Osteocyte (in vitro differentiated cells): ENCODE measurements around the gene LRRC28. TPM values are rescaled to one million over a fixed set of nuclear protein-coding genes. Genes with fewer than 3 reads are reported as not detected.

Source experiments
- DNase-seq: peaks from one replicate; pipeline ENCODE4 v3.0.0; 2021; ENCODE audit warnings: mixed read lengths; ENCODE audit not compliant: unreplicated experiment; ENCODE audit errors: extremely low spot score
- H3K27ac Mint-ChIP-seq: one replicate; pipeline ENCODE4 v1.8.0; 2021; ENCODE audit warnings: mild to moderate bottlenecking, mixed read lengths; ENCODE audit not compliant: unreplicated experiment
- H3K27me3 Mint-ChIP-seq: one replicate; pipeline ENCODE4 v1.8.0; 2021; ENCODE audit warnings: mixed read lengths; ENCODE audit not compliant: unreplicated experiment
- H3K36me3 Mint-ChIP-seq: one replicate; pipeline ENCODE4 v1.8.0; 2021; ENCODE audit warnings: mixed read lengths; ENCODE audit not compliant: unreplicated experiment
- H3K4me1 Mint-ChIP-seq: one replicate; pipeline ENCODE4 v1.8.0; 2021; ENCODE audit warnings: mixed read lengths; ENCODE audit not compliant: unreplicated experiment
- H3K4me3 Mint-ChIP-seq: one replicate; pipeline ENCODE4 v1.8.0; 2021; ENCODE audit warnings: mild to moderate bottlenecking, moderate library complexity, mixed read lengths; ENCODE audit not compliant: unreplicated experiment
- H3K9me3 Mint-ChIP-seq: one replicate; pipeline ENCODE4 v1.8.0; 2021; ENCODE audit warnings: mixed read lengths; ENCODE audit not compliant: unreplicated experiment
- CTCF ChIP-seq: fragments of 200-600 bp; sonication (generic); IDR thresholded peaks from 2 replicates; pipeline ENCODE4 v1.5.0; 2021; ENCODE audit warnings: antibody characterized with exemption, mild to moderate bottlenecking, moderate library complexity
- long read RNA-seq: library from polyadenylated mRNA; unstranded; transcript quantifications from one replicate; pipeline ENCODE4 v2.0.0, GENCODE V29; 2021
- total RNA-seq: library from RNA; stranded (reverse); gene quantifications from 2 replicates; pipeline ENCODE4 v1.2.1, GENCODE V29; 2021

Gene LRRC28
- 27.4 and 27.6 TPM in 2 replicates for total RNA-seq
- long read RNA-seq, full-length matches to known transcripts, result 50 of 86 reads
- long read RNA-seq, partial matches to known transcripts, result 7 of 86 reads
- long read RNA-seq, other reads (novel, unspliced or antisense), result 29 of 86 reads

- peak; percentile 99 for DNase-seq
- no peaks in the 10 kb centered on the region for H3K27me3 Mint-ChIP-seq
- peak within 1 kb of the TSS; percentile 96 for H3K27ac Mint-ChIP-seq
- peaks cover 6% of the 10 kb centered on the region for H3K36me3 Mint-ChIP-seq
- H3K4me3 Mint-ChIP-seq, result peak within 1 kb of the TSS; percentile 79
- H3K9me3 Mint-ChIP-seq, result no peaks in the 10 kb centered on the region
- peaks cover 39% of the 10 kb centered on the region for H3K4me1 Mint-ChIP-seq
- TF ChIP-seq CTCF, result no peak
Measured at GRCh38 chr15:99250857-99251841, at the start of gene LRRC28. TSS of gene LRRC28 (plus strand) at chr15:99251481. CDS start at chr15:99255958, 4,477 bp downstream.

- Mint-ChIP-seq H3K4me3 (no peak overlapping the region), H3K4me1 (no peaks in the 10 kb centered on the region), H3K9me3 (peaks cover 13% of the 10 kb centered on the region), H3K27ac (no peak overlapping the region), H3K27me3 (no peaks in the 10 kb centered on the region), H3K36me3 (peaks cover 34% of the 10 kb centered on the region)
- DNase-seq, result no peak
- TF ChIP-seq CTCF, result no peak
Measured at GRCh38 chr15:99202176-99202552, 49.1 kb upstream of the LRRC28 start.

GRCh38 chr15:99207672-99208071 lies 43.6 kb upstream of the LRRC28 start:
- no peak overlapping the region for H3K4me3 Mint-ChIP-seq
- H3K27me3 Mint-ChIP-seq, result no peaks in the 10 kb centered on the region
- DNase-seq, result no peak
- H3K9me3 Mint-ChIP-seq, result peaks cover 13% of the 10 kb centered on the region
- peaks cover 32% of the 10 kb centered on the region for H3K36me3 Mint-ChIP-seq
- no peak overlapping the region for H3K27ac Mint-ChIP-seq
- H3K4me1 Mint-ChIP-seq, result peaks cover 4% of the 10 kb centered on the region
- no peak for TF ChIP-seq CTCF

GRCh38 chr15:99209326-99209725 lies 42.0 kb upstream of the LRRC28 start:
- peaks cover 13% of the 10 kb centered on the region for H3K9me3 Mint-ChIP-seq
- no peak for TF ChIP-seq CTCF
- no peak overlapping the region for H3K4me3 Mint-ChIP-seq
- peaks cover 32% of the 10 kb centered on the region for H3K36me3 Mint-ChIP-seq
- no peak for DNase-seq
- H3K27ac Mint-ChIP-seq, result no peak overlapping the region
- peaks cover 4% of the 10 kb centered on the region for H3K4me1 Mint-ChIP-seq
- no peaks in the 10 kb centered on the region for H3K27me3 Mint-ChIP-seq

GRCh38 chr15:99210334-99210733 lies 40.9 kb upstream of the LRRC28 start:
- no peak for DNase-seq
- Mint-ChIP-seq H3K4me3 (no peak overlapping the region), H3K36me3 (peaks cover 32% of the 10 kb centered on the region), H3K27ac (no peak overlapping the region), H3K4me1 (peaks cover 4% of the 10 kb centered on the region), H3K9me3 (peaks cover 13% of the 10 kb centered on the region), H3K27me3 (no peaks in the 10 kb centered on the region)
- TF ChIP-seq CTCF, result no peak
